HFFc6 (cell line): Measurements from ENCODE around the gene C4orf50. TPM values are rescaled to one million over a fixed set of nuclear protein-coding genes. Genes with fewer than 3 reads are reported as not detected.
"Not testable (repeated sequence)": the region's sequence is repeated elsewhere in the genome, so short reads cannot be mapped to it uniquely, and the experiment has no call there.

Experiments
- DNase-seq: peaks from one replicate; pipeline ENCODE4 v3.0.0-alpha.2; 2018
- H3K27ac Mint-ChIP-seq: 2 replicates; pipeline ENCODE4 v1.8.0; 2020; ENCODE audit warnings: mild to moderate bottlenecking, mixed read lengths
- H3K27me3 Mint-ChIP-seq: 2 replicates; pipeline ENCODE4 v1.8.0; 2021; ENCODE audit warnings: mild to moderate bottlenecking, moderate library complexity, mixed read lengths; ENCODE audit not compliant: insufficient read depth
- H3K36me3 Mint-ChIP-seq: 2 replicates; pipeline ENCODE4 v1.8.0; 2021; ENCODE audit warnings: low read depth, mixed read lengths
- H3K4me1 Mint-ChIP-seq: 2 replicates; pipeline ENCODE4 v1.8.0; 2020; ENCODE audit warnings: low read depth, mixed read lengths
- H3K4me3 Mint-ChIP-seq: 2 replicates; pipeline ENCODE4 v1.8.0; 2020; ENCODE audit warnings: mild to moderate bottlenecking, moderate library complexity, mixed read lengths
- H3K9me3 Mint-ChIP-seq: 2 replicates; pipeline ENCODE4 v1.8.0; 2020; ENCODE audit warnings: mild to moderate bottlenecking, mixed read lengths
- CTCF ChIP-seq: fragments of 200-600 bp; sonication (generic); IDR thresholded peaks from 2 replicates; pipeline ENCODE4 v1.5.0; 2021; ENCODE audit warnings: antibody characterized with exemption, mild to moderate bottlenecking
- total RNA-seq, 6 experiments: library from RNA; stranded (reverse); fragmentation: NEBNext Ultra II Directional; extraction: Animal tissue kit (Norgen Biotek cat#: 25700); gene quantifications; 2 replicates in 1 of 6; 3 replicates in 5 of 6; pipeline ENCODE4 v1.2.3, GENCODE V29; 2021

Gene C4orf50
- total RNA-seq, 6 experiments from 2014 or later = not detected

- no peak overlapping the region for H3K4me3 Mint-ChIP-seq
- no peaks in the 10 kb centered on the region; the same call in none of the 2 replicates for H3K27me3 Mint-ChIP-seq
- no peak for DNase-seq
- H3K36me3 Mint-ChIP-seq = no peaks in the 10 kb centered on the region
- no peak overlapping the region for H3K27ac Mint-ChIP-seq
- H3K4me1 Mint-ChIP-seq = no peaks in the 10 kb centered on the region
- no peak for TF ChIP-seq CTCF
- H3K9me3 Mint-ChIP-seq = peaks cover 32% of the 10 kb centered on the region
Observed at GRCh38 chr4:6005175-6005574, 13.1 kb downstream of the C4orf50 start.

GRCh38 chr4:6003485-6003884 lies 14.7 kb downstream of the C4orf50 start:
- not testable (repeated sequence) for H3K27me3 Mint-ChIP-seq

GRCh38 chr4:6002926-6003325 lies 15.3 kb downstream of the C4orf50 start:
- Mint-ChIP-seq H3K4me1 (no peaks in the 10 kb centered on the region), H3K4me3 (no peak overlapping the region), H3K27ac (no peak overlapping the region), H3K27me3 (no peaks in the 10 kb centered on the region; the same call in none of the 2 replicates), H3K9me3 (peaks cover 17% of the 10 kb centered on the region), H3K36me3 (no peaks in the 10 kb centered on the region)
- DNase-seq = no peak
- TF ChIP-seq CTCF = no peak

More at GRCh38 chr4:6003485-6003884, 14.7 kb downstream of the C4orf50 start:
- DNase-seq, H3K36me3 Mint-ChIP-seq, H3K4me3 Mint-ChIP-seq, H3K4me1 Mint-ChIP-seq, H3K27ac Mint-ChIP-seq: not testable (repeated sequence)
- H3K9me3 Mint-ChIP-seq = peaks cover 20% of the 10 kb centered on the region

- DNase-seq = no peak
- no peak overlapping the region for H3K27ac Mint-ChIP-seq
- H3K4me3 Mint-ChIP-seq = no peak overlapping the region
- TF ChIP-seq CTCF = no peak
- no peaks in the 10 kb centered on the region; the same call in none of the 2 replicates for H3K27me3 Mint-ChIP-seq
- H3K9me3 Mint-ChIP-seq = peaks cover 17% of the 10 kb centered on the region
- no peaks in the 10 kb centered on the region for H3K36me3 Mint-ChIP-seq
- H3K4me1 Mint-ChIP-seq = no peaks in the 10 kb centered on the region
Observed at GRCh38 chr4:6002492-6002833, 15.8 kb downstream of the C4orf50 start.

- no peak overlapping the region for H3K4me3 Mint-ChIP-seq
- no peaks in the 10 kb centered on the region for H3K4me1 Mint-ChIP-seq
- no peak for DNase-seq
- H3K27ac Mint-ChIP-seq = no peak overlapping the region
- peaks cover 14% of the 10 kb centered on the region for H3K9me3 Mint-ChIP-seq
- no peaks in the 10 kb centered on the region; the same call in none of the 2 replicates for H3K27me3 Mint-ChIP-seq
- H3K36me3 Mint-ChIP-seq = no peaks in the 10 kb centered on the region
- no peak for TF ChIP-seq CTCF
Observed at GRCh38 chr4:6001680-6002491, 16.3 kb downstream of the C4orf50 start.

- no peaks in the 10 kb centered on the region; the same call in none of the 2 replicates for H3K27me3 Mint-ChIP-seq
- no peak for TF ChIP-seq CTCF
- H3K4me3 Mint-ChIP-seq = no peak overlapping the region
- H3K27ac Mint-ChIP-seq = no peak overlapping the region
- no peak for DNase-seq
- no peaks in the 10 kb centered on the region for H3K4me1 Mint-ChIP-seq
- H3K36me3 Mint-ChIP-seq = no peaks in the 10 kb centered on the region
- peaks cover 10% of the 10 kb centered on the region for H3K9me3 Mint-ChIP-seq
Observed at GRCh38 chr4:5999830-6000365, 18.3 kb downstream of the C4orf50 start.
